Epithelial cell of esophagus (primary cell): Measurements from ENCODE around the gene TGFB3.

ENCODE experiments used
- DNase-seq: peaks from one replicate; pipeline ENCODE4 v3.0.0; 2010; ENCODE audit warnings: low read depth
- H3K4me3 ChIP-seq: 2 replicates; pipeline ENCODE4 v1.5.1; 2011; ENCODE audit warnings: mild to moderate bottlenecking, low read length, control low read depth
- CTCF ChIP-seq: IDR thresholded peaks from 2 replicates; pipeline ENCODE4 v1.5.1; 2011; ENCODE audit warnings: low read depth, mild to moderate bottlenecking, low read length, control low read depth, inconsistent platforms; ENCODE audit not compliant: insufficient read depth; ENCODE audit errors: missing control alignments

Gene TGFB3

GRCh38 chr14:75982266-75983018 is 647 bp upstream of the TGFB3 start:
- TF ChIP-seq CTCF, result peak; percentile 66
- H3K4me3 ChIP-seq, result peak overlapping the region; percentile 57
- DNase-seq, result peak; percentile 80

- TF ChIP-seq CTCF, result no peak
- DNase-seq, result peak; percentile 37
- H3K4me3 ChIP-seq, result no peak overlapping the region
Measured at GRCh38 chr14:75980856-75981255, 939 bp downstream of the TGFB3 start.

DNA sequence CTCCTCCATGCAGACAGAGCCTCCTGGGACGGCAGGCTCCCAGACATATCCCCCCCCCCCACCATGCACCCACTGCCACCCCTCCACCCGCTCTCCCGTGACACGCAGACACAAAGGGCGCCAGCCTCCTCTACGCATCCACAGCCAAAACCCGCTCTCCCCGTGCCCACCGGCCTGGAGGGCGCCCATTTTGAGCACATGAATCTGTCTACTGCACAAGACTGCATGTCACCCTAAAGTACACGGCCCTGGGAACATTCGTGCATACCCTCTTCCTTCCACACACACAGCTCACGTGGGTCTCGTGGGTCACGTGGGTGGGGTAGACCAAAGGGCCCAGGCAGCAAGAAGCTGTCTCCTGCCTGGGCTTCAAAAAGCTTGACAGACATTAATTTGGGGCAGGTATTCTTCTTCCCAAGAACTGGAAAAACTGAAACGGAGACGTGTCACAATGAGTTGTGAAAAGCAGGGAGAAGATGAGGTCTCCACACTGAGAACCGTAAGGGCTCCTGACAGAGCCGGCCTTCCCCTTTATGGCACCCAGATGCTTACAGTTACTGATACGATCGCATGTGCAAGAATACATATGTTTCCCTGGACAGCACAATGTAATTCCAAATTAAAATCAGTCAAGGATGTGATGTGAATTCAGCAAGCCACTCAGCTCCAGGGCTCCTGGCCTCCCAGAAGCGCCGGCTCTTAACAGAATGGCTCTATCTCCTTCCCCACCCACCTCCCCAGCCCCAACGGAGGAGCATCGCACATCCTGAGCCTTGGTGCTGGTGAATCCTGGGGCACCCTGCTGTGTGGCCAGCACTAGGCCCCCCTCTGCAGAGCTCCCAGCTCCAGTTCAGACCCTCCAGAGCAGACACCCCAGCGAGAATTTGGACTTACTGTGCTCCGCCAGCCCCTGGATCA is 1.9 kb downstream of the TGFB3 start:
- TF ChIP-seq CTCF, result no peak
- DNase-seq, result no peak
- no peak overlapping the region for H3K4me3 ChIP-seq

- no peak overlapping the region for H3K4me3 ChIP-seq
- DNase-seq, result peak; percentile 31
- TF ChIP-seq CTCF, result peak; percentile 63
Measured at GRCh38 chr14:75979071-75979571, 2.7 kb downstream of the TGFB3 start.

- DNase-seq, result peak; percentile 23
- TF ChIP-seq CTCF, result no peak
- H3K4me3 ChIP-seq, result no peak overlapping the region
Measured at GRCh38 chr14:75978249-75978731, 3.5 kb downstream of the TGFB3 start.

GRCh38 chr14:75977582-75977943 is 4.2 kb downstream of the TGFB3 start:
- peak; percentile 29 for DNase-seq
- no peak overlapping the region for H3K4me3 ChIP-seq
- no peak for TF ChIP-seq CTCF
